Activated naive CD4-positive, alpha-beta T cell treated with anti-CD3 and anti-CD28 coated beads, Interleukin-2, amount 10 ng/mL, durations not matched to agents 7 days and 5 days (primary cell): ENCODE results near the gene SKP1.
A peak's percentile ranks its signal among the peaks of the same experiment; 100 is the strongest.

Experiments
- CTCF ChIA-PET: fragments of 350-600 bp; sonication (Branson Sonifier 250); formaldehyde crosslinking; loops from one replicate; lab custom pipeline; 2021; ENCODE audit warnings: antibody characterized with exemption; lab: Charles Lee
- DNase-seq: peaks from one replicate; pipeline ENCODE4 v3.0.0-alpha.2; 2020
- H3K27ac Mint-ChIP-seq: one replicate; pipeline ENCODE4 v1.8.0; 2021; ENCODE audit warnings: mild to moderate bottlenecking, moderate library complexity, mixed read lengths
- H3K27me3 Mint-ChIP-seq: one replicate; pipeline ENCODE4 v1.8.0; 2021; ENCODE audit warnings: mild to moderate bottlenecking, mixed read lengths
- H3K36me3 Mint-ChIP-seq: one replicate; pipeline ENCODE4 v1.8.0; 2021; ENCODE audit warnings: mixed read lengths
- H3K4me1 Mint-ChIP-seq: one replicate; pipeline ENCODE4 v1.8.0; 2021; ENCODE audit warnings: mixed read lengths
- H3K4me3 Mint-ChIP-seq: one replicate; pipeline ENCODE4 v1.8.0; 2021; ENCODE audit warnings: mild to moderate bottlenecking, moderate library complexity, mixed read lengths
- H3K9me3 Mint-ChIP-seq: one replicate; pipeline ENCODE4 v1.8.0; 2021; ENCODE audit warnings: mixed read lengths

Gene SKP1

DNA sequence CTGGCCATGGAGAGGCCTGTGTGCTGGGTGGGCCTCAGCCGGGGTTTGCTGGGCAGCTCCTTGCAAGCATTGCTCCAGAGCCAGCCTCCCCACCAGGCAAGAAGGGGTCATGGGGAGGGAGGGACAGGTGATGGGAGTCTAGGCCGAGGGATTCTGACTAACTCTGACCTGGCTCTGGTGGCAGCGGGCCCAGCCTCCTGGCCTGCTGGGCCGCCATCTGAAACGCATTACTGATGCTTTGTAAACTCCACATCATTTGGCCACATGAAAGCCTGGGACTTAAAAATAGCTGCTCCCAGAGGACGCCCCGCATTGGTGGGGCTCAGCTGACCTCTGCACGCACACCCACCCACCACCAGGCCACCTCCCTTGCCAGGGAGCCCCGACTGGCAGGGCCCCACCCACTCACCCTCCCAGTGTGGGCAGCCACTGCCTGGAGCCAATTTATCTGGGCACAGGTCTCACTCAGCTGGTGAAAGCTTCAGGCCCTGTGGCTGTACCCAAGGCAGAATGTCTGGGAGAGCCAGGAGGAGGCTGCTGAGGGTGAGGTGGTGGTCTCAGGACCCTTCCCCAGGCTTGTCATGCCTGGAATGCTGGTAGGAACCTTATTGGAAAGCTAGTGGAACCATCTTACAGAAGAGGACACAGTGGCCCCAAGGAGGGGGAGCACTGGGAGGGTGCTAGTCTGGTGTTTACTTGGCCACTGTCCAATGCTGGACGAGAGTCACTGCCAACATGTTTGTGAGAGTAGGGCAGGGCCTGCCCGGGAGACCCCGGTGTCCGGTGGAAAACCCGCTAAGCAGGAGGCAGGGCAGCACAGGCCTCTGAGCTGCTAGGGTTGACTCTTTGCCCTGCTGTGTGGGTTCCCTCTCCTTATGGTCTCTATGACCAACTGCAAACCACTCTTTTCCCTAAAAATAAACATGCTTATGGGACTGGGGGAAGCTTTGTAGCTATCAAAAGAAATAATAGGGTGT is 51.4 kb downstream of the SKP1 start:
- Mint-ChIP-seq H3K9me3 (no peaks in the 10 kb centered on the region), H3K4me1 (peaks cover 100% of the 10 kb centered on the region), H3K27me3 (peaks cover 12% of the 10 kb centered on the region), H3K4me3 (peak overlapping the region; percentile 79), H3K36me3 (peaks cover 89% of the 10 kb centered on the region), H3K27ac (peak overlapping the region; percentile 95)
- CTCF ChIA-PET = interaction anchor here (0.7 to 2.3 kb wide), 3 partner anchors 59 to 85 kb away, joined by 3 to 20 read pairs (median 3); no protein-coding TSS in a partner anchor
- no peak for DNase-seq

DNA sequence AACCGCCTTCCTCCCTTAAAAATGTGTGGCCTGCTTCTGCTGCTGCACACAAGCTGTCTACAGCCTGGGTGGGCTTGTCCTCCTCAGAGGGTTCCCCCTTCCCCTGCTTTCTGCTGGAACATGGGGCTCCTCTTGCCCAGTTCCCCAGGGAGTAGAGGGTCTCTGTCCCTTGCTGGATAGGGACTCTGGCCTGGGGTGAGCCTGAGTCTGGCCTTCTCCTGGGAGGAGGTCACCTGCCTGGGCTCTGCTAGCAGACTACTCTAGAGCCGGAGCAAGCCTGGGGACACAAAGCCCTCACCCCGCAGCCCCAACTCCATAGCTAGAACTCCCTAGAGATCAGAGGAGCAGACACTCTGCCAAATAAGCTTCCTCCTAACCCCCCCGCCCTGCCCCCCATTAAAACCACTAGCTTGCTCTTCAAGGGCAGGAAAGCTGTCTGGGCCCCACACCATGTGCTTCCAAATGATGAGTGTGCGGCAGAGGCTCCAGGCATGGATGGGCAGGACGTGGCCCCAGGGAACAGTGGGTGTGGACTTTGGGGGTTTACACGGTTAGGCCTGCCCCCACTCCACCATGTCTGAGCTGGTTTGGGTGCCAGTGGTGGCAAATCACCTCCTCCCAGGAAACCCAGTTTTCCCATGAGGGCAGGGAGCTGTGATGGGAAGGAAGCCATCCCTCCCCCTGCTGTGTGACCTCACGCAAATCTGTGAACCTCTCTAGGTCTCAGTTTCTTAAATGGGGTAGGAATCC is 52.3 kb downstream of the SKP1 start:
- CTCF ChIA-PET = interaction anchor here (1.1 to 2.3 kb wide), 2 partner anchors 60 to 84 kb away, joined by 3 to 20 read pairs; no protein-coding TSS in a partner anchor
- H3K27ac Mint-ChIP-seq = peak overlapping the region; percentile 95
- peak; percentile 62 for DNase-seq
- H3K27me3 Mint-ChIP-seq = peaks cover 14% of the 10 kb centered on the region
- peaks cover 100% of the 10 kb centered on the region for H3K4me1 Mint-ChIP-seq
- H3K9me3 Mint-ChIP-seq = no peaks in the 10 kb centered on the region
- H3K36me3 Mint-ChIP-seq = peaks cover 91% of the 10 kb centered on the region
- peak overlapping the region; percentile 79 for H3K4me3 Mint-ChIP-seq

DNA sequence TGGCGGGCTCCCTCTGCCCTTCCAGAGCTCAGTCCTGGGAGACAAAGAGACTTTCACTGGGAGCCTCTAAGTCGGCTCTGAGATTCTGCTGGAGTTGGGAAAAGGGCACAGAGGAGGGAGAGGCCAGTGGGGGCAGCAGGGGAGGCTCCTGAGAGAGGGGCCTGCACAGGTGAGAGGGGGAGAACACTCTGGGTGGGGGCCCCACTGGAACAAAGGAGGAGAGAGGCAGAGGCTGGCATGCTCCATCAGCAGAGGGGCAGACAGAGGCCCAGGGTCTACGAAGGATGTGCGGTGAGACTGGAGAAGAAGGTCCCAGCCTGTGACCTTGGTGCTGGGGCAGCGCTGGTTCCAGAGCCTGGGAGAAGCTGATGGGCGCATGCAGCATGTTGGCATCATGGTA is 53.4 kb downstream of the SKP1 start:
- Mint-ChIP-seq H3K4me1 (peaks cover 100% of the 10 kb centered on the region), H3K4me3 (peak overlapping the region; percentile 79), H3K27me3 (peaks cover 14% of the 10 kb centered on the region), H3K36me3 (peaks cover 90% of the 10 kb centered on the region), H3K9me3 (no peaks in the 10 kb centered on the region), H3K27ac (peak overlapping the region; percentile 95)
- CTCF ChIA-PET = interaction anchor here (2.8 kb wide), 1 partner anchor 84 kb away, joined by 11 read pairs; no protein-coding TSS in a partner anchor
- DNase-seq = no peak

DNA sequence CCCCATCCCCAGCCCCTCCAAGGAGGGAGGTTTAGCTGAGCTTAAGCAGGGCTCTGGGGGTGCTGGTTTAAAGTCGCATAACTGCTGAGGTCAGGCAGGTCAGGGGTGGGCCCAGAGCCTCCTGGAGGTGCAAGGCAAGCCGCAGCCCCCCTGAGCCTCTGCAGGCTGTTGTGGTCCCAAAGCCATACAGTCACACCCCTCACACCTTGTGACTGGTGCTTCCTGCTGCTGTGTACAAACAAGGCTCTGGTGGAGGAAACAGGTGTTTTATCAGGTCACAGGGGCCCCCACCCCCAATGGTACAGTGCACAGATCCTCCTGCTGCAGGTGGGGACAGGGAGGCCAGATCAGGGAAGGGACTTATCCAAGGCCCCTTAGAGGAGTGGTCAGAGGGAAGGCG is 54.2 kb downstream of the SKP1 start:
- CTCF ChIA-PET = interaction anchor here (2.8 kb wide), 1 partner anchor 83 kb away, joined by 11 read pairs; no protein-coding TSS in a partner anchor
- Mint-ChIP-seq H3K4me1 (peaks cover 100% of the 10 kb centered on the region), H3K36me3 (peaks cover 91% of the 10 kb centered on the region), H3K4me3 (peak overlapping the region; percentile 79), H3K9me3 (no peaks in the 10 kb centered on the region), H3K27me3 (peaks cover 14% of the 10 kb centered on the region), H3K27ac (peak overlapping the region; percentile 95)
- DNase-seq = peak; percentile 76

GRCh38 chr5:134120386-134121138 is 56.2 kb downstream of the SKP1 start:
- Mint-ChIP-seq H3K36me3 (peaks cover 93% of the 10 kb centered on the region), H3K27ac (peak overlapping the region; percentile 95), H3K4me3 (peak overlapping the region; percentile 79), H3K27me3 (peaks cover 18% of the 10 kb centered on the region), H3K9me3 (no peaks in the 10 kb centered on the region), H3K4me1 (peaks cover 90% of the 10 kb centered on the region)
- no peak for DNase-seq
- CTCF ChIA-PET = interaction anchor here (2.4 kb wide), 1 partner anchor 81 kb away, joined by 21 read pairs; no protein-coding TSS in a partner anchor

DNA sequence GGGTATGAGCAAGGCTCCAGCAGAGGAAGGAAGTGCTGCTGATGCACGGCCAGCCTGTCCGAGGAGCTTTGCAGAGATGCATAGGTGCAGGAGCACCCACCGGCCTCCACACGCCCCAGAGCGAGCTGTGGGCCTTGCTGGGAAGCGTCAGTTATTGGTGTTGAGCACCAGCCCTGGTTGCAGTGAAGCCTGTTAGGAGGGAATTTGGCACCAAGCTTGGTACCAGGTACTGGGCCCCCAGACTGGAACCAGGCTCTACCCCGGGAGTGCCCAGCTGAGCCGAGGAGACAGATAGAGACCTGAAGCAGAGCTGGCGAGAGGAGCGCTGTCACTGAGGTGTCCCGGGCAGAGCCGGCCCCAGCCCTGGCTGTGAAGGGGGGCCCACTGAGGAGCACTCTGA is 57.0 kb downstream of the SKP1 start:
- H3K4me1 Mint-ChIP-seq = peaks cover 81% of the 10 kb centered on the region
- no peaks in the 10 kb centered on the region for H3K9me3 Mint-ChIP-seq
- H3K27ac Mint-ChIP-seq = peak overlapping the region; percentile 95
- H3K27me3 Mint-ChIP-seq = peaks cover 18% of the 10 kb centered on the region
- peak; percentile 58 for DNase-seq
- CTCF ChIA-PET = interaction anchor here (0.9 to 4.4 kb wide), 4 partner anchors 18 to 80 kb away, joined by 3 to 31 read pairs (median 12); no protein-coding TSS in a partner anchor
- H3K36me3 Mint-ChIP-seq = peaks cover 85% of the 10 kb centered on the region
- peak overlapping the region; percentile 79 for H3K4me3 Mint-ChIP-seq

DNA sequence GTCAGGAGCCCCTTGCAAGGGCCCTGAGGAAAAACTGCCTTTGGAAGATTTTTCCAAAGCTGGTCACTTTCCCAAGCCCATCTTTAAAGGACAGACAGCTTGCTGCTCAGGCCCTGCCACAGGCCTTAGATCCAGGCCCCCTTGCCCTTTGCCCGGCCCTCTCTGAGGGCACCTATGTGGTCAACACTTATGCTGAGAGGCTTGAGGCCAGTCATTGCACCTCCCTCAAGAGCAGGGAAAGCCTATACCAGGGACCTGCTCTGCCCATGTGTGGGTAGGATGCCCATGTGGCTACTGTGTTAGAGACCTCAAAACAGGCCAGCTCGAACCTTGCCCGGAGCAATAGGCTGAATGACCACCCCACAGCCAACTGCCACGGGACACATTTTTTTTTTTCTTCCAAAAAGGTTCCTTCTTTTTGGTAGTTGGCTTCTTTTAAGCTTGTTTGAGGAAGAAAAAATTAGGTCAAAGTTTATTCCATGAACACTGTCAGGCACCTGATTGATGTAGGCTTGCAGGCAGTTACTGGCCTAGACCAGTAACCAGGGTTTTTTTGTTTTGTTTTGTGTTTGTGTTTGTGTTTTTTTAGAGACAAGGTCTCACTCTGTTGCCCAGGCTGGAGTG is 58.4 kb downstream of the SKP1 start:
- H3K27me3 Mint-ChIP-seq = peaks cover 24% of the 10 kb centered on the region

GRCh38 chr5:134116789-134117761 is 59.7 kb downstream of the SKP1 start:
- H3K4me1 Mint-ChIP-seq = peaks cover 73% of the 10 kb centered on the region
- CTCF ChIA-PET = interaction anchor here (0.6 to 4.4 kb wide), 6 partner anchors 15 to 288 kb away, joined by 3 to 31 read pairs (median 5); no protein-coding TSS in a partner anchor
- peaks cover 69% of the 10 kb centered on the region for H3K36me3 Mint-ChIP-seq
- H3K9me3 Mint-ChIP-seq = no peaks in the 10 kb centered on the region
- peak overlapping the region; percentile 95 for H3K27ac Mint-ChIP-seq
- peaks cover 34% of the 10 kb centered on the region for H3K27me3 Mint-ChIP-seq
- DNase-seq = no peak
- peak overlapping the region; percentile 79 for H3K4me3 Mint-ChIP-seq

More for the DNA sequence above, 58.4 kb downstream of the SKP1 start:
- Mint-ChIP-seq H3K27ac (peak overlapping the region; percentile 95), H3K4me3 (peak overlapping the region; percentile 79), H3K9me3 (no peaks in the 10 kb centered on the region), H3K4me1 (peaks cover 75% of the 10 kb centered on the region), H3K36me3 (peaks cover 78% of the 10 kb centered on the region)
- CTCF ChIA-PET = interaction anchor here (0.6 to 4.4 kb wide), 6 partner anchors 16 to 79 kb away, joined by 3 to 31 read pairs (median 10); no protein-coding TSS in a partner anchor
- no peak for DNase-seq

GRCh38 chr5:134116286-134116685 is 60.5 kb downstream of the SKP1 start:
- peaks cover 37% of the 10 kb centered on the region for H3K27me3 Mint-ChIP-seq
- peaks cover 73% of the 10 kb centered on the region for H3K4me1 Mint-ChIP-seq
- no peaks in the 10 kb centered on the region for H3K9me3 Mint-ChIP-seq

GRCh38 chr5:134115806-134116175 is 61.0 kb downstream of the SKP1 start:
- Mint-ChIP-seq H3K4me1 (peaks cover 73% of the 10 kb centered on the region), H3K27me3 (peaks cover 36% of the 10 kb centered on the region), H3K27ac (peak overlapping the region; percentile 95), H3K4me3 (peak overlapping the region; percentile 79), H3K9me3 (no peaks in the 10 kb centered on the region), H3K36me3 (peaks cover 60% of the 10 kb centered on the region)
- CTCF ChIA-PET = interaction anchor here (0.7 to 4.4 kb wide), 3 partner anchors 14 to 76 kb away, joined by 3 to 31 read pairs (median 5); no protein-coding TSS in a partner anchor
- no peak for DNase-seq

More at GRCh38 chr5:134116286-134116685, 60.5 kb downstream of the SKP1 start:
- CTCF ChIA-PET = interaction anchor here (0.6 to 4.4 kb wide), 6 partner anchors 14 to 289 kb away, joined by 3 to 31 read pairs (median 4); no protein-coding TSS in a partner anchor
- Mint-ChIP-seq H3K4me3 (peak overlapping the region; percentile 79), H3K36me3 (peaks cover 65% of the 10 kb centered on the region), H3K27ac (peak overlapping the region; percentile 95)
- no peak for DNase-seq

DNA sequence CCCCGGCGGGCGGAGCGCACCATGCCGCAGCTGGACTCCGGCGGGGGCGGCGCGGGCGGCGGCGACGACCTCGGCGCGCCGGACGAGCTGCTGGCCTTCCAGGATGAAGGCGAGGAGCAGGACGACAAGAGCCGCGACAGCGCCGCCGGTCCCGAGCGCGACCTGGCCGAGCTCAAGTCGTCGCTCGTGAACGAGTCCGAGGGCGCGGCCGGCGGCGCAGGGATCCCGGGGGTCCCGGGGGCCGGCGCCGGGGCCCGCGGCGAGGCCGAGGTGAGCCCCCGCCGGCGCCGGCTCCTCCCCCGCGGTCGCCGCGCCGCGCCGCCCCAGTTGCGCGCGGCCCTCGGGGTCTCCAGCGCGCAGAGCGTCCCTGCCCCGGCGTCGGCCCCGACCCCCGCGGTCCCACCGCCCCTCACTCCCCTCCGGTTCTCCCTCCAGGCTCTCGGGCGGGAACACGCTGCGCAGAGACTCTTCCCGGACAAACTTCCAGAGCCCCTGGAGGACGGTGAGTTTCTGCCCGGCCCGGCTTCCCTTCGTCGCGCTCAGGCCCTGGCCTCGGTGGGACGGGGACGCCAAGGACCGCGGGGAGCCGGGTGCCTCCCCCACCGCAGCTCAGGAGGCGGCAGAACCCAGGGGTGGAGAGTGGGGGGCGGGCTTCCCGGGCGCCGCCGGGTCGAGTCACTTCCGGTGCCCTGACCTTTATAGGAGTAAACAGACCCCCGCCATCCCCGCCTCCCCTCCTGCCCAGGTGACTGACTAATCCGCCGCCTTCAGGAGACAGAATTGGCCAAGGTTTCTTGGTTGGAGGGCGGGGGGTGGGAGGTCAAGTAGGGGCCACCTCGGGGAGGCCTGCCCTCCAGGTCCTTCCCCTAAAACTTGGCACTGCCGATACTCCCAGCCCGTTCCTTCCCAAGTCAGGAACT is 61.6 kb downstream of the SKP1 start:
- H3K4me1 Mint-ChIP-seq = peaks cover 73% of the 10 kb centered on the region
- DNase-seq = peak; percentile 89
- no peaks in the 10 kb centered on the region for H3K9me3 Mint-ChIP-seq
- H3K4me3 Mint-ChIP-seq = peak overlapping the region; percentile 79
- H3K36me3 Mint-ChIP-seq = peaks cover 53% of the 10 kb centered on the region
- peaks cover 29% of the 10 kb centered on the region for H3K27me3 Mint-ChIP-seq
- CTCF ChIA-PET = interaction anchor here (0.7 to 7.7 kb wide), 4 partner anchors 31 to 76 kb away, joined by 3 to 64 read pairs (median 4); no protein-coding TSS in a partner anchor
- peak overlapping the region; percentile 95 for H3K27ac Mint-ChIP-seq
